Neuronal stem cell (in vitro differentiated cells): Measurements from ENCODE around the gene ZP4.

ENCODE experiments used
- DNase-seq: peaks from one replicate; pipeline ENCODE4 v3.0.0-alpha.2; 2013; ENCODE audit warnings: low spot score
- H2AFZ ChIP-seq: one replicate; pipeline ENCODE4 v1.6.1; 2013; ENCODE audit warnings: mild to moderate bottlenecking, low read length, inconsistent platforms
- H2AK5ac ChIP-seq: 2 replicates; pipeline ENCODE4 v1.6.1; 2013; ENCODE audit warnings: low read depth, mild to moderate bottlenecking, inconsistent platforms, low read length, moderate library complexity, mixed read lengths
- H2BK120ac ChIP-seq: 2 replicates; pipeline ENCODE4 v1.6.1; 2013; ENCODE audit warnings: low read depth, mild to moderate bottlenecking, inconsistent platforms, low read length, moderate library complexity, mixed read lengths
- H2BK12ac ChIP-seq: one replicate; pipeline ENCODE4 v1.6.1; 2013; ENCODE audit warnings: low read length, inconsistent platforms
- H2BK15ac ChIP-seq: 2 replicates; pipeline ENCODE4 v1.6.1; 2013; ENCODE audit warnings: mild to moderate bottlenecking, low read length, inconsistent platforms, mixed read lengths
- H2BK5ac ChIP-seq: one replicate; pipeline ENCODE4 v1.6.1; 2013; ENCODE audit warnings: inconsistent platforms, mild to moderate bottlenecking, low read length, moderate library complexity
- H3K14ac ChIP-seq: one replicate; pipeline ENCODE4 v1.6.1; 2013; ENCODE audit warnings: low read length, inconsistent platforms
- H3K18ac ChIP-seq: 2 replicates; pipeline ENCODE4 v1.6.1; 2013; ENCODE audit warnings: low read length, inconsistent platforms
- H3K23ac ChIP-seq: 2 replicates; pipeline ENCODE4 v1.6.1; 2013; ENCODE audit warnings: low read depth, mild to moderate bottlenecking, mixed read lengths, low read length, inconsistent platforms; ENCODE audit not compliant: poor library complexity
- H3K27ac ChIP-seq: replicated peaks from 3 replicates; pipeline ENCODE4 v1.5.1; 2013; ENCODE audit warnings: low read length, inconsistent platforms
- H3K27me3 ChIP-seq, 3 experiments: 2 replicates each; pipeline ENCODE4 v1.6.1; 2013; ENCODE audit warnings: low read length in 3 of 3, mild to moderate bottlenecking in 2 of 3, inconsistent platforms in 1 of 3, low read depth in 1 of 3, mixed read lengths in 1 of 3, moderate library complexity in 1 of 3; ENCODE audit not compliant: control insufficient read depth in 3 of 3, insufficient read depth in 3 of 3
- H3K36me3 ChIP-seq, 2 donors: replicated peaks in 1 of 2; 2 replicates each; pipeline ENCODE4 v1.6.1; 2013; ENCODE audit warnings: low read length in 2 of 2; ENCODE audit not compliant: control insufficient read depth in 2 of 2, insufficient read depth in 2 of 2
- H3K4ac ChIP-seq: 2 replicates; pipeline ENCODE4 v1.6.1; 2013; ENCODE audit warnings: inconsistent platforms, mild to moderate bottlenecking, low read length, moderate library complexity
- H3K4me1 ChIP-seq, 2 donors: 1 replicate in 1 of 2; 2 replicates in 1 of 2; pipeline ENCODE4 v1.6.1; 2013; ENCODE audit warnings: low read length in 2 of 2, low read depth in 1 of 2; ENCODE audit not compliant: control insufficient read depth in 2 of 2, insufficient read depth in 1 of 2
- H3K4me2 ChIP-seq: one replicate; pipeline ENCODE4 v1.6.1; 2013; ENCODE audit warnings: mild to moderate bottlenecking, low read length, inconsistent platforms; ENCODE audit not compliant: insufficient read depth, poor library complexity, severe bottlenecking
- H3K4me3 ChIP-seq, 2 donors: 2 replicates each; pipeline ENCODE4 v1.5.1; 2013; ENCODE audit warnings: low read length in 2 of 2, mild to moderate bottlenecking in 2 of 2, inconsistent platforms in 1 of 2, moderate library complexity in 1 of 2
- H3K79me1 ChIP-seq: one replicate; pipeline ENCODE4 v1.6.1; 2013; ENCODE audit warnings: low read depth, mild to moderate bottlenecking, inconsistent platforms, low read length, moderate library complexity
- H3K9ac ChIP-seq: one replicate; pipeline ENCODE4 v1.6.1; 2013; ENCODE audit warnings: mild to moderate bottlenecking, low read depth, low read length, inconsistent platforms; ENCODE audit not compliant: poor library complexity
- H3K9me3 ChIP-seq, 2 donors: replicated peaks in 1 of 2; 2 replicates each; pipeline versions ENCODE3 to v1.6.1; 2013; ENCODE audit warnings: low read length in 2 of 2, mild to moderate bottlenecking in 2 of 2, inconsistent platforms in 1 of 2, low read depth in 1 of 2, mixed read lengths in 1 of 2, moderate library complexity in 1 of 2; ENCODE audit not compliant: control insufficient read depth in 2 of 2, insufficient read depth in 1 of 2
- H4K8ac ChIP-seq: one replicate; pipeline ENCODE4 v1.6.1; 2013; ENCODE audit warnings: low read depth, mild to moderate bottlenecking, inconsistent platforms, low read length, moderate library complexity
- H4K91ac ChIP-seq: one replicate; pipeline ENCODE4 v1.6.1; 2013; ENCODE audit warnings: low read length, low read depth, mild to moderate bottlenecking, inconsistent platforms; ENCODE audit not compliant: poor library complexity
- WGBS, 2 donors: extraction: QIAGEN DNeasy Blood & Tissue Kit; methylation state at CpG; one replicate each; pipeline ENCODE4 v1.1.7; 2013; ENCODE audit warnings: missing lambda C conversion rate in 2 of 2, mixed read lengths in 1 of 2; ENCODE audit not compliant: insufficient read length in 2 of 2, insufficient replicate concordance in 1 of 2; ENCODE audit errors: extremely low coverage in 2 of 2; 5-methylcytosine and 5-hydroxymethylcytosine counted together

The ZP4 gene

GRCh38 chr1:237931581-237931980 lies 40.9 kb upstream of the ZP4 start:
- H3K14ac ChIP-seq: no peak overlapping the region
- H4K91ac ChIP-seq: no peak overlapping the region
- no CpG with 5 or more reads among the region's 4 CpGs for WGBS, 2 donors

DNA sequence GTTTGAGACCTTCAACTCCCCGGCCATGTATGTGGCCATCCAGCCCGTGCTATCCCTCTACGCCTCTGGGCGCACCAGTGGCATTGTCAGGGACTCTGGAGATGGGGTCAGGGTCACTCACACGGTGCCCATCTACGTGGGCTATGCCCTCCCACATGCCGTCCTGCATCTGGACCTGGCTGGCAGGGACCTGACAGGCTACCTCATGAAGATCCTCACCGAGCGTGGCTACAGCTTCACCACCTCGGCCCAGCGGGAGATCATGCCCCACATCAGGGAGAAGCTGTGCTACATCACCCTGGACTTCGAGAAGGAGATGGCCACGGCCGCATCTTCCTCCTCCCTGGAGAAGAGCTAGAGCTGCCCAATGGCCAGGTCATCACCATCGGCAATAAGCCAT lies 36.5 kb upstream of the ZP4 start:
- Histone ChIP-seq H3K4ac (no peak overlapping the region), H3K79me1 (no peaks in the 10 kb centered on the region), H2BK5ac (no peak overlapping the region), H3K9ac (no peak overlapping the region), H3K9me3 (peaks cover 0 to 2% of the 10 kb centered on the region in 2 donors), H2BK120ac (peak overlapping the region; percentile 35), H3K4me3 (no peak overlapping the region), H3K36me3 (no peaks in the 10 kb centered on the region), H2BK12ac (peak overlapping the region; percentile 58), H3K18ac (peak overlapping the region; percentile 48), H3K27ac (no peak overlapping the region), H2AFZ (no peak overlapping the region), H4K91ac (no peak overlapping the region), H3K23ac (no peak overlapping the region), H3K14ac (peak overlapping the region; percentile 89), H3K27me3 (no peaks in the 10 kb centered on the region), H2BK15ac (no peak overlapping the region), H3K4me2 (no peak overlapping the region), H4K8ac (peak overlapping the region; percentile 7), H3K4me1 (peaks cover 0 to 2% of the 10 kb centered on the region in 2 donors), H2AK5ac (peak overlapping the region; percentile 92)
- WGBS, 2 donors: no CpG with 5 or more reads among the region's 15 CpGs
- DNase-seq: no peak

More at GRCh38 chr1:237931581-237931980, 40.9 kb upstream of the ZP4 start:
- H2BK5ac ChIP-seq: no peak overlapping the region
- H2BK15ac ChIP-seq: no peak overlapping the region
- peaks cover 0 to 2% of the 10 kb centered on the region in 2 donors for H3K9me3 ChIP-seq
- H3K4me3 ChIP-seq: no peak overlapping the region
- H3K4me1 ChIP-seq: no peaks in the 10 kb centered on the region
- H3K27me3 ChIP-seq: no peaks in the 10 kb centered on the region
- H2AK5ac ChIP-seq: no peak overlapping the region
- H3K18ac ChIP-seq: no peak overlapping the region
- H3K79me1 ChIP-seq: no peaks in the 10 kb centered on the region
- H3K9ac ChIP-seq: no peak overlapping the region
- H3K4me2 ChIP-seq: no peak overlapping the region
- H2AFZ ChIP-seq: no peak overlapping the region
- no peak overlapping the region for H3K27ac ChIP-seq
- H2BK12ac ChIP-seq: no peak overlapping the region
- H2BK120ac ChIP-seq: no peak overlapping the region
- DNase-seq: no peak
- no peaks in the 10 kb centered on the region for H3K36me3 ChIP-seq
- H3K23ac ChIP-seq: no peak overlapping the region
- no peak overlapping the region for H4K8ac ChIP-seq
- no peak overlapping the region for H3K4ac ChIP-seq

- Histone ChIP-seq H2AK5ac (no peak overlapping the region), H3K9ac (no peak overlapping the region), H2BK12ac (no peak overlapping the region), H2BK5ac (no peak overlapping the region), H3K9me3 (no peaks in the 10 kb centered on the region), H3K18ac (no peak overlapping the region), H3K14ac (no peak overlapping the region), H3K4me2 (no peak overlapping the region), H3K23ac (no peak overlapping the region), H4K8ac (no peak overlapping the region), H3K79me1 (no peaks in the 10 kb centered on the region), H2BK120ac (no peak overlapping the region), H3K27ac (no peak overlapping the region), H3K36me3 (no peaks in the 10 kb centered on the region), H3K4me3 (no peak overlapping the region), H2BK15ac (no peak overlapping the region), H4K91ac (no peak overlapping the region), H3K4me1 (peaks cover 0 to 2% of the 10 kb centered on the region in 2 donors), H2AFZ (no peak overlapping the region), H3K27me3 (no peaks in the 10 kb centered on the region), H3K4ac (no peak overlapping the region)
- DNase-seq: no peak
Observed at GRCh38 chr1:237921306-237921705, 30.6 kb upstream of the ZP4 start.

DNA sequence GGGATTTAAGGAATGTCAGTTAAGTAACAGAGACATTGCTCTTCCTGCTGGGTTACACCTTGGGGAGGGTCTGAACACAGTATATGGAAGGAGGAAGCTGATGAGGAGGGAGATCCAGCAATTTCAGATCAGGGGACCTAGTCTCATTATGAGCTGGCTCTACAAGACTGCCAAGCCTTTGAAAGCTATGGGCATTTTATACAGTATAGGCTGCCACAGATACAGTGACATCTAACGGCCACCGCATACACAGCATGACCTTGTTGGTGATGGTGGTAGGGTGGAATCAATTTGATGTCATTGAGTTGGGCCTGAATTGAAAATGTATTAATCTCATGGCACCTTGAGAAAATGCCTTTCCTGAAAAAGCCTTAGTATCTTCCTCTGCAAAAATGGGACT lies 22.6 kb upstream of the ZP4 start:
- no CpG with 5 or more reads among the region's 2 CpGs for WGBS, 2 donors

More for the DNA sequence above, 22.6 kb upstream of the ZP4 start:
- Histone ChIP-seq H3K4ac (no peak overlapping the region), H3K23ac (no peak overlapping the region), H3K27ac (no peak overlapping the region), H3K4me1 (no peaks in the 10 kb centered on the region), H3K27me3 (no peaks in the 10 kb centered on the region), H3K79me1 (no peaks in the 10 kb centered on the region), H2AK5ac (no peak overlapping the region), H3K4me2 (no peak overlapping the region), H3K18ac (no peak overlapping the region), H3K9me3 (peaks cover 0 to 7% of the 10 kb centered on the region in 2 donors), H3K9ac (no peak overlapping the region), H2BK15ac (no peak overlapping the region), H2BK12ac (no peak overlapping the region), H4K8ac (no peak overlapping the region), H2AFZ (no peak overlapping the region), H3K4me3 (no peak overlapping the region), H2BK5ac (no peak overlapping the region), H4K91ac (no peak overlapping the region), H3K36me3 (no peaks in the 10 kb centered on the region), H3K14ac (no peak overlapping the region), H2BK120ac (no peak overlapping the region)
- DNase-seq: no peak
